Liver (tissue), 9 donors: ENCODE results near the gene SMIM10L2A. TPM values are rescaled to one million over a fixed set of nuclear protein-coding genes. Genes with fewer than 3 reads are reported as not detected.
"Not testable (repeated sequence)": the region's sequence is repeated elsewhere in the genome, so short reads cannot be mapped to it uniquely, and the experiment has no call there.

Source experiments
- DNase-seq: peaks from one replicate; pipeline ENCODE4 v3.0.0-alpha.2; 2017; ENCODE audit warnings: low spot score
- H3K27ac ChIP-seq, 2 donors: one replicate each; pipeline ENCODE4 v1.7.0; 2013; ENCODE audit warnings: inconsistent platforms in 2 of 2, low read length in 2 of 2, control low read depth in 1 of 2, low read depth in 1 of 2, mild to moderate bottlenecking in 1 of 2
- H3K27me3 ChIP-seq, 4 donors: one replicate each; pipeline versions ENCODE4 v1.6.1 to v1.7.0; 2013; ENCODE audit warnings: low read length in 3 of 4, inconsistent platforms in 1 of 4, mild to moderate bottlenecking in 1 of 4, moderate library complexity in 1 of 4; ENCODE audit not compliant: control insufficient read depth in 4 of 4, insufficient read depth in 4 of 4
- H3K36me3 ChIP-seq, 4 donors: one replicate each; pipeline versions ENCODE4 v1.6.1 to v1.7.0; 2013; ENCODE audit warnings: low read length in 3 of 4, mild to moderate bottlenecking in 3 of 4, low read depth in 1 of 4, moderate library complexity in 1 of 4; ENCODE audit not compliant: control insufficient read depth in 4 of 4, insufficient read depth in 3 of 4
- H3K4me1 ChIP-seq, 4 donors: one replicate each; pipeline versions ENCODE4 v1.6.1 to v1.7.0; 2013; ENCODE audit warnings: low read length in 3 of 4, mild to moderate bottlenecking in 3 of 4, moderate library complexity in 1 of 4; ENCODE audit not compliant: control insufficient read depth in 4 of 4, insufficient read depth in 4 of 4
- H3K4me3 ChIP-seq, 3 donors: one replicate each; pipeline versions ENCODE4 v1.6.1 to v1.7.0; 2013; ENCODE audit warnings: low read length in 3 of 3, control low read depth in 1 of 3, low read depth in 1 of 3, mild to moderate bottlenecking in 1 of 3
- H3K9ac ChIP-seq, 2 donors: one replicate each; pipeline ENCODE4 v1.7.0; 2013; ENCODE audit warnings: low read length in 2 of 2, mild to moderate bottlenecking in 2 of 2, moderate library complexity in 2 of 2, control low read depth in 1 of 2, low read depth in 1 of 2
- H3K9me3 ChIP-seq, 4 donors: one replicate each; pipeline versions ENCODE4 v1.6.1 to v1.7.0; 2013; ENCODE audit warnings: low read length in 3 of 4; ENCODE audit not compliant: control insufficient read depth in 4 of 4
- EGR1 ChIP-seq, 2 donors: IDR thresholded peaks; 2 replicates each; pipeline ENCODE4 v1.6.1; 2016 to 2018; ENCODE audit warnings: antibody characterized with exemption in 2 of 2, low read depth in 2 of 2
- FOXA1 ChIP-seq: IDR thresholded peaks from 2 replicates; pipeline ENCODE4 v1.6.1; 2016; ENCODE audit warnings: antibody characterized with exemption
- GABPA ChIP-seq, 2 donors: IDR thresholded peaks in 1 of 2; conservative IDR thresholded peaks in 1 of 2; 2 replicates each; pipeline ENCODE4 v1.6.1; 2016; ENCODE audit warnings: antibody characterized with exemption in 2 of 2, mild to moderate bottlenecking in 1 of 2, moderate library complexity in 1 of 2
- HNF4A ChIP-seq, 2 donors: conservative IDR thresholded peaks; 2 replicates each; pipeline ENCODE4 v1.6.1; 2016; ENCODE audit warnings: antibody characterized with exemption in 2 of 2, mild to moderate bottlenecking in 2 of 2
- HNF4G ChIP-seq: IDR thresholded peaks from 2 replicates; pipeline ENCODE4 v1.6.1; 2016; ENCODE audit warnings: antibody characterized with exemption
- RAD21 ChIP-seq, 2 donors: IDR thresholded peaks; 2 replicates each; pipeline ENCODE4 v1.6.1; 2016; ENCODE audit warnings: antibody characterized with exemption in 2 of 2, mild to moderate bottlenecking in 2 of 2
- RXRA ChIP-seq, 2 donors: IDR thresholded peaks; 2 replicates each; pipeline ENCODE4 v1.6.1; 2017 to 2018; ENCODE audit warnings: antibody characterized with exemption in 2 of 2, mild to moderate bottlenecking in 1 of 2
- SP1 ChIP-seq: IDR thresholded peaks from 2 replicates; pipeline ENCODE4 v1.6.1; 2018; ENCODE audit warnings: antibody characterized with exemption, mild to moderate bottlenecking
- TAF1 ChIP-seq: conservative IDR thresholded peaks from 2 replicates; pipeline ENCODE4 v1.6.1; 2016; ENCODE audit warnings: antibody characterized with exemption, mild to moderate bottlenecking
- YY1 ChIP-seq: IDR thresholded peaks from 2 replicates; pipeline ENCODE4 v1.6.1; 2016; ENCODE audit warnings: antibody characterized with exemption, mild to moderate bottlenecking
- whole genome bisulfite sequencing: extraction: QIAGEN DNeasy Blood & Tissue Kit; methylation state at CpG from one replicate; pipeline ENCODE4 v1.1.7; 2013; 5-methylcytosine and 5-hydroxymethylcytosine counted together
- polyA plus RNA-seq, 2 donors: library from polyadenylated mRNA; stranded (reverse) in 1 of 2; unstranded in 1 of 2; fragments of 200-250 nt in 1 of 2; fragments of >200 nt in 1 of 2; fragmentation: Nextera tagmentation in 1 of 2; extraction: Ambion mirVana in 1 of 2; gene quantifications; one replicate each; pipeline versions ENCODE4 v1.2.1 to v1.2.3, GENCODE V29; 2013 to 2015
- total RNA-seq, 2 donors: library from RNA; depleted of rRNA; stranded (reverse); fragments of >200 nt; gene quantifications; one replicate each; pipeline ENCODE4 v1.2.3, GENCODE V29; 2014
- TF ChIP-seq, protein P1 (sequence below): IDR thresholded peaks from 2 replicates; pipeline ENCODE4 v1.6.1; 2016; ENCODE audit warnings: antibody characterized with exemption, mild to moderate bottlenecking
- TF ChIP-seq, protein P2 (sequence below): IDR thresholded peaks from 2 replicates; pipeline ENCODE4 v1.6.1; 2016; ENCODE audit warnings: antibody characterized with exemption
- TF ChIP-seq, protein P3 (sequence below): fragments of 150-350 bp; IDR thresholded peaks from 2 replicates; pipeline ENCODE4 v1.5.1; 2017; ENCODE audit warnings: improper control_type of control experiment, low read depth, low read length; ENCODE audit not compliant: missing input control
- TF ChIP-seq, protein P4 (sequence below): IDR thresholded peaks from 2 replicates; pipeline ENCODE4 v1.6.1; 2016; ENCODE audit warnings: antibody characterized with exemption
- donor health status: healthy.
- donor health status: healthy.
- donor health status: healthy.
- donor health status: healthy.
- donor health status: healthy.

SMIM10L2A gene
- total and polyA plus RNA-seq, 4 donors: 0.07 to 0.98 (median 0.13) TPM

DNA sequence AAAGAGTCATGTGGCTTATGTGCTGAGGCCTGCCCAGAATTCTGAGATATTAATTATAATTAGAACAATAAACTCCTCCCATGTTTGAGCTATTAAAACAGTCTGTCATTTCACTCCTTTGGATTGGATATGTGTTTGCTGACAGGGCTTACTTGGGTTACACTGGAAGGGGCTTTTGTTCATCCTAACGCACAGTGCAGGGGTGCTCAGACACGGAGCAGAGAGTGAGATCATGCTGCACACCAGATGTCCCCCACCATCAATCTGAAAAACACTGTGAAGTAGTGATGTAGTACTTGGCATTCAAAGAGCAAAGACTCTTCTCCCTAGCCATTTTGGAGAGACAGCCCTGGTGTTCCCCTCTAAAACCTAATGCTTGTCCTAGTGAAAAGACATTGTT is 24.1 kb upstream of the SMIM10L2A start (continued):
- TF ChIP-seq, protein P1, sequence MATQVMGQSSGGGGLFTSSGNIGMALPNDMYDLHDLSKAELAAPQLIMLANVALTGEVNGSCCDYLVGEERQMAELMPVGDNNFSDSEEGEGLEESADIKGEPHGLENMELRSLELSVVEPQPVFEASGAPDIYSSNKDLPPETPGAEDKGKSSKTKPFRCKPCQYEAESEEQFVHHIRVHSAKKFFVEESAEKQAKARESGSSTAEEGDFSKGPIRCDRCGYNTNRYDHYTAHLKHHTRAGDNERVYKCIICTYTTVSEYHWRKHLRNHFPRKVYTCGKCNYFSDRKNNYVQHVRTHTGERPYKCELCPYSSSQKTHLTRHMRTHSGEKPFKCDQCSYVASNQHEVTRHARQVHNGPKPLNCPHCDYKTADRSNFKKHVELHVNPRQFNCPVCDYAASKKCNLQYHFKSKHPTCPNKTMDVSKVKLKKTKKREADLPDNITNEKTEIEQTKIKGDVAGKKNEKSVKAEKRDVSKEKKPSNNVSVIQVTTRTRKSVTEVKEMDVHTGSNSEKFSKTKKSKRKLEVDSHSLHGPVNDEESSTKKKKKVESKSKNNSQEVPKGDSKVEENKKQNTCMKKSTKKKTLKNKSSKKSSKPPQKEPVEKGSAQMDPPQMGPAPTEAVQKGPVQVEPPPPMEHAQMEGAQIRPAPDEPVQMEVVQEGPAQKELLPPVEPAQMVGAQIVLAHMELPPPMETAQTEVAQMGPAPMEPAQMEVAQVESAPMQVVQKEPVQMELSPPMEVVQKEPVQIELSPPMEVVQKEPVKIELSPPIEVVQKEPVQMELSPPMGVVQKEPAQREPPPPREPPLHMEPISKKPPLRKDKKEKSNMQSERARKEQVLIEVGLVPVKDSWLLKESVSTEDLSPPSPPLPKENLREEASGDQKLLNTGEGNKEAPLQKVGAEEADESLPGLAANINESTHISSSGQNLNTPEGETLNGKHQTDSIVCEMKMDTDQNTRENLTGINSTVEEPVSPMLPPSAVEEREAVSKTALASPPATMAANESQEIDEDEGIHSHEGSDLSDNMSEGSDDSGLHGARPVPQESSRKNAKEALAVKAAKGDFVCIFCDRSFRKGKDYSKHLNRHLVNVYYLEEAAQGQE: no peak
- TF ChIP-seq EGR1 (IDR thresholded peaks at IDR 0.05; ENCODE audit: low read depth in 2 of 2) (no peak), HNF4G (no peak)

DNA sequence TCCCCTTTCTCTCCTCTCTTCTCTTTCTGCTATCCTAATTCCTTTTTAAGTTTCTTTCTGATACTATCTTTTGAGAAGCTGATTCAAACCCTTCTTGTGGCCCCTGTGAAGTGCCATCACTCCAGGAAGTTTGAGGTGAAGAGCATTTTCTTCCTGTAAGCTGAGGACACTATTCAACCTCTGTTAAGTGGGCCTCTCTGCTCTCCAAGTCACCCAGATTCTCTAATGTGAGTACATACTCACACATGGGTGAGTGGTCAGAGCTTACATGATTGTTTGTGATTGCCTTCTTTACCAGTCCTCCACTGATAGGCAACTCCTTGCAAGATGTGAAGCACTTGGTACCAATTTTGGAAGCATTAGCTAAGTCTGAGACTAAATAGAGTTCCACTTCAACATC is 18.4 kb upstream of the SMIM10L2A start:
- no peak overlapping the region for H3K27ac ChIP-seq
- peaks cover 0 to 6% (median 0%) of the 10 kb centered on the region in 4 donors for H3K27me3 ChIP-seq
- no peaks in the 10 kb centered on the region for H3K4me1 ChIP-seq
- DNase-seq: no peak
- no peaks in the 10 kb centered on the region for H3K36me3 ChIP-seq
- no peaks in the 10 kb centered on the region for H3K9me3 ChIP-seq
- H3K4me3 ChIP-seq: no peak overlapping the region
- TF ChIP-seq, protein P2, sequence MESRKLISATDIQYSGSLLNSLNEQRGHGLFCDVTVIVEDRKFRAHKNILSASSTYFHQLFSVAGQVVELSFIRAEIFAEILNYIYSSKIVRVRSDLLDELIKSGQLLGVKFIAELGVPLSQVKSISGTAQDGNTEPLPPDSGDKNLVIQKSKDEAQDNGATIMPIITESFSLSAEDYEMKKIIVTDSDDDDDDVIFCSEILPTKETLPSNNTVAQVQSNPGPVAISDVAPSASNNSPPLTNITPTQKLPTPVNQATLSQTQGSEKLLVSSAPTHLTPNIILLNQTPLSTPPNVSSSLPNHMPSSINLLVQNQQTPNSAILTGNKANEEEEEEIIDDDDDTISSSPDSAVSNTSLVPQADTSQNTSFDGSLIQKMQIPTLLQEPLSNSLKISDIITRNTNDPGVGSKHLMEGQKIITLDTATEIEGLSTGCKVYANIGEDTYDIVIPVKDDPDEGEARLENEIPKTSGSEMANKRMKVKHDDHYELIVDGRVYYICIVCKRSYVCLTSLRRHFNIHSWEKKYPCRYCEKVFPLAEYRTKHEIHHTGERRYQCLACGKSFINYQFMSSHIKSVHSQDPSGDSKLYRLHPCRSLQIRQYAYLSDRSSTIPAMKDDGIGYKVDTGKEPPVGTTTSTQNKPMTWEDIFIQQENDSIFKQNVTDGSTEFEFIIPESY: no peak
- no peak for TF ChIP-seq RAD21 (IDR thresholded peaks at IDR 0.05)
- TF ChIP-seq RXRA (IDR thresholded peaks at IDR 0.05): no peak
- no peak for TF ChIP-seq FOXA1
- TF ChIP-seq HNF4G: no peak
- H3K9ac ChIP-seq: no peak overlapping the region

DNA sequence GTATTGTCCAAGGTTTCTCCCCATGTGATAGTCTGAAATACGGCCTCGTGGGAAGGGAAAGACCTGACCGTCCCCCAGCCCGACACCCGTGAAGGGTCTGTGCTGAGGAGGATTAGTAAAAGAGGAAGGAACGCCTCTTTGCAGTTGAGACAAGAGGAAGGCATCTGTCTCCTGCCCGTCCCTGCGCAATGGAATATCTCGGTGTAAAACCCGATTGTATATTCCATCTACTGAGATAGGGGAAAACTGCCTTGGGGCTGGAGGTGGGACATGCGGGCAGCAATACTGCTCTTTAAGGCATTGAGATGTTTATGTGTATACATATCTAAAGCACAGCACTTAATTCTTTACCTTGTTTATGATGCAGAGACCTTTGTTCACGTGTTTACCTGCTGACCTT is 15.3 kb upstream of the SMIM10L2A start:
- 26% methylated on average over 11 of the region's 12 CpGs for WGBS
- DNase-seq, H3K4me1 ChIP-seq, H3K9ac ChIP-seq, H3K27me3 ChIP-seq, H3K9me3 ChIP-seq, H3K36me3 ChIP-seq, H3K4me3 ChIP-seq, H3K27ac ChIP-seq: not testable (repeated sequence)

DNA sequence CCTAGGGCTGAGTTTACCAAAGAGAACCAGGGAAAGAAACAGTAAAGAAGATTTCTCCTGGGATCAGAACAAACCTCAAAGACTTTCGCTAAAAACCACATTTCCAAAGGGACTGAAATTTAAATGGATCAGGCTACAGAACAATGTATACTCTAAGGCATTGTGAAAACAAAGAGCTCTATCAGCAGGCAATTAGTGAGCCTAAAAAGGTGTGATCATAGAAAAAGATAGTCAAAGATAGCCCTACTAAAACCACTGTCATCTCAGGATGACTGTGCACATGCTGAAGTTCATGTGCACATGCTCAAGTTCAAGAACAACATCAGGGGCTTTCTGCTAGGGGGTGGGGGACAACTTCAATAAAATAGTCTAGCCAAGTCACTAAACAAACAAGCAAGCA is 12.9 kb upstream of the SMIM10L2A start:
- Histone ChIP-seq H3K4me1 (no peaks in the 10 kb centered on the region), H3K27me3 (peaks cover 0 to 3% (median 0%) of the 10 kb centered on the region in 4 donors), H3K9me3 (peaks cover 0 to 3% (median 1%) of the 10 kb centered on the region in 4 donors), H3K9ac (no peak overlapping the region), H3K36me3 (no peaks in the 10 kb centered on the region), H3K4me3 (no peak overlapping the region), H3K27ac (no peak overlapping the region)
- TF ChIP-seq FOXA1 (no peak), HNF4A (conservative IDR thresholded peaks at IDR 0.05) (no peak), TAF1 (no peak), YY1 (no peak), EGR1 (IDR thresholded peaks at IDR 0.05; ENCODE audit: low read depth in 2 of 2) (no peak), GABPA (IDR thresholded peaks at IDR 0.05 in 1 of 2, conservative IDR thresholded peaks at IDR 0.05 in 1 of 2) (no peak), SP1 (no peak), RAD21 (IDR thresholded peaks at IDR 0.05) (no peak)
- TF ChIP-seq, protein P2: no peak
- TF ChIP-seq, protein P3, sequence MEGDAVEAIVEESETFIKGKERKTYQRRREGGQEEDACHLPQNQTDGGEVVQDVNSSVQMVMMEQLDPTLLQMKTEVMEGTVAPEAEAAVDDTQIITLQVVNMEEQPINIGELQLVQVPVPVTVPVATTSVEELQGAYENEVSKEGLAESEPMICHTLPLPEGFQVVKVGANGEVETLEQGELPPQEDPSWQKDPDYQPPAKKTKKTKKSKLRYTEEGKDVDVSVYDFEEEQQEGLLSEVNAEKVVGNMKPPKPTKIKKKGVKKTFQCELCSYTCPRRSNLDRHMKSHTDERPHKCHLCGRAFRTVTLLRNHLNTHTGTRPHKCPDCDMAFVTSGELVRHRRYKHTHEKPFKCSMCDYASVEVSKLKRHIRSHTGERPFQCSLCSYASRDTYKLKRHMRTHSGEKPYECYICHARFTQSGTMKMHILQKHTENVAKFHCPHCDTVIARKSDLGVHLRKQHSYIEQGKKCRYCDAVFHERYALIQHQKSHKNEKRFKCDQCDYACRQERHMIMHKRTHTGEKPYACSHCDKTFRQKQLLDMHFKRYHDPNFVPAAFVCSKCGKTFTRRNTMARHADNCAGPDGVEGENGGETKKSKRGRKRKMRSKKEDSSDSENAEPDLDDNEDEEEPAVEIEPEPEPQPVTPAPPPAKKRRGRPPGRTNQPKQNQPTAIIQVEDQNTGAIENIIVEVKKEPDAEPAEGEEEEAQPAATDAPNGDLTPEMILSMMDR: no peak
- TF ChIP-seq, protein P4, sequence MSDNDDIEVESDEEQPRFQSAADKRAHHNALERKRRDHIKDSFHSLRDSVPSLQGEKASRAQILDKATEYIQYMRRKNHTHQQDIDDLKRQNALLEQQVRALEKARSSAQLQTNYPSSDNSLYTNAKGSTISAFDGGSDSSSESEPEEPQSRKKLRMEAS: no peak
- DNase-seq: no peak
- 80% methylated on average over 1 of the region's 1 CpG for WGBS
